Measurements from ENCODE around the gene DOCK2. TPM values are rescaled to one million over a fixed set of nuclear protein-coding genes. Genes with fewer than 3 reads are reported as not detected.

The DOCK2 gene
- total and polyA plus RNA-seq, 3 donors from 2014 or later: 6.8 to 8.9 (median 7.3) TPM

DNA sequence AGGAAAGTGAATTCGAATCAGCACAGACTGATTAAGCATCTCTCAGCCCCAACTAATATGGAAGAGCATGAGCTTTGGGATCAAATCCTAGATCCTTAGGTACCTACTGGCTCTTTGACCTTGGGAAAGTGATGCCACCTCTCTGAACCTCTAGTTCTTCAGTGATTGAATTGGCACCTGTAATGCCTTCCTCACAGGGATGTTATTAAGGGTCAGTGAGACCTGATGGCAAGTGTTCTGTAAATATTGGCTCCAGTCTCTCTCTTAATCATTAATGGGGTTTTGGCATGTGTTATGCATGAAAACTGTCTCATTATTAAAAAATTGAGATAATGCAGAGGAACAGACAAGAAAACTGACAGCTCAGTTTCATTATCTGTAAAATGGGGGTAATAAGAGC lies 227.4 kb downstream of the DOCK2 start:
- WGBS, 2 donors: 93 to 94% methylated on average over 1 of the region's 1 CpG

DNA sequence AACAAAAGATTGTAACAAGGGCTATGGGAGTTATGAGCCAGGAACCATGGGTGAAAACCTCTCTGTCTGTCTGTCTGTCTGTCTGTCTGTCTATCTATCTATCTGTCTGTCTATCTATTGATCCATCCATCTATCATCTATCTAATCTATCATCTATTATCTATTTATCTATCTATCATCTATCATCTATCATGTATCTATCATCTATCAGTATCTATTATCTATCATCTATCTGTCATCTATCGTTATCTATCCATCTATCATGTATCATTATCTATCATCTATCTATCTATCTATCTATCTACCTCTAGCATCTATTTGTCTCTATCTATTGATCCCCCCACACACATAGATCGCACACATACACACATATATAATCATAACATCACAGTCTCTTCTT lies 230.3 kb downstream of the DOCK2 start:
- Histone ChIP-seq H3K36me3 (ENCODE audit: low read depth, missing control alignments) (no peaks in the 10 kb centered on the region), H3K4me1 (no peaks in the 10 kb centered on the region), H3K27me3 (no peaks in the 10 kb centered on the region), H3K4me3 (no peak overlapping the region), H3K9me3 (no peaks in the 10 kb centered on the region), H3K27ac (no peak overlapping the region)
- WGBS, 2 donors: 94 to 97% methylated on average over 2 of the region's 2 CpGs
- DNase-seq: no peak
- TF ChIP-seq, protein P1, sequence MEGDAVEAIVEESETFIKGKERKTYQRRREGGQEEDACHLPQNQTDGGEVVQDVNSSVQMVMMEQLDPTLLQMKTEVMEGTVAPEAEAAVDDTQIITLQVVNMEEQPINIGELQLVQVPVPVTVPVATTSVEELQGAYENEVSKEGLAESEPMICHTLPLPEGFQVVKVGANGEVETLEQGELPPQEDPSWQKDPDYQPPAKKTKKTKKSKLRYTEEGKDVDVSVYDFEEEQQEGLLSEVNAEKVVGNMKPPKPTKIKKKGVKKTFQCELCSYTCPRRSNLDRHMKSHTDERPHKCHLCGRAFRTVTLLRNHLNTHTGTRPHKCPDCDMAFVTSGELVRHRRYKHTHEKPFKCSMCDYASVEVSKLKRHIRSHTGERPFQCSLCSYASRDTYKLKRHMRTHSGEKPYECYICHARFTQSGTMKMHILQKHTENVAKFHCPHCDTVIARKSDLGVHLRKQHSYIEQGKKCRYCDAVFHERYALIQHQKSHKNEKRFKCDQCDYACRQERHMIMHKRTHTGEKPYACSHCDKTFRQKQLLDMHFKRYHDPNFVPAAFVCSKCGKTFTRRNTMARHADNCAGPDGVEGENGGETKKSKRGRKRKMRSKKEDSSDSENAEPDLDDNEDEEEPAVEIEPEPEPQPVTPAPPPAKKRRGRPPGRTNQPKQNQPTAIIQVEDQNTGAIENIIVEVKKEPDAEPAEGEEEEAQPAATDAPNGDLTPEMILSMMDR (IDR thresholded peaks at IDR 0.05): no peak
- intact Hi-C loops (cut with DNase I; ENCODE audit: low total_unique reads): no loop called here

More for the DNA sequence above, 227.4 kb downstream of the DOCK2 start:
- no peaks in the 10 kb centered on the region for H3K36me3 ChIP-seq (ENCODE audit: low read depth, missing control alignments)
- H3K27me3 ChIP-seq: no peaks in the 10 kb centered on the region
- DNase-seq: no peak
- H3K9me3 ChIP-seq: no peaks in the 10 kb centered on the region
- H3K4me1 ChIP-seq: no peaks in the 10 kb centered on the region
- H3K4me3 ChIP-seq: no peak overlapping the region
- TF ChIP-seq, protein P1 (IDR thresholded peaks at IDR 0.05): no peak
- no peak for TF ChIP-seq POLR2A (IDR thresholded peaks at IDR 0.05)
- no peak overlapping the region for H3K27ac ChIP-seq
- intact Hi-C loops (cut with DNase I; ENCODE audit: low total_unique reads): no loop called here

DNA sequence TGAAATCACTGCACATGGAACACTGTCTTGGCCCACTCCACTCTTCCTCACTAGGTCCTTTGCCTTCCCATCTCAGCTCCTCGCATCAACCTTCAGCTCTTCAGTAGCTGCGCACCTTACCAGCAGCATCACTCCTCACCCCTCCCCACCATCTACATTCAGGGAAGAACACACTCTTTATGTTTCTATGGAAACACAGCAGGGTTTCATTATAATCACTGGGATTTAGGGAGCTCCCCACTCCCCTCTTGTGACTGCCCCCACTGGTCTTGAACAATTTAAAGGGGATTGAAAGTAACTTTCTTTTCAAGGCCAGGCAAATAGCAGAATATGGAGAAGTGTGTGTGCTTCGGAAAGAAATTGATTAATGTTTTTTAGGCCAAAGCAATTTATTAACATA lies 232.0 kb downstream of the DOCK2 start:
- Histone ChIP-seq H3K4me3 (no peak overlapping the region), H3K27me3 (no peaks in the 10 kb centered on the region), H3K9me3 (no peaks in the 10 kb centered on the region), H3K27ac (no peak overlapping the region), H3K36me3 (ENCODE audit: low read depth, missing control alignments) (no peaks in the 10 kb centered on the region), H3K4me1 (no peaks in the 10 kb centered on the region)
- 84 to 90% methylated on average over 3 of the region's 3 CpGs for WGBS, 2 donors
- DNase-seq: no peak
- intact Hi-C loops (cut with DNase I; ENCODE audit: low total_unique reads): no loop called here
- TF ChIP-seq, protein P1 (IDR thresholded peaks at IDR 0.05): no peak
- TF ChIP-seq POLR2A (IDR thresholded peaks at IDR 0.05): no peak

DNA sequence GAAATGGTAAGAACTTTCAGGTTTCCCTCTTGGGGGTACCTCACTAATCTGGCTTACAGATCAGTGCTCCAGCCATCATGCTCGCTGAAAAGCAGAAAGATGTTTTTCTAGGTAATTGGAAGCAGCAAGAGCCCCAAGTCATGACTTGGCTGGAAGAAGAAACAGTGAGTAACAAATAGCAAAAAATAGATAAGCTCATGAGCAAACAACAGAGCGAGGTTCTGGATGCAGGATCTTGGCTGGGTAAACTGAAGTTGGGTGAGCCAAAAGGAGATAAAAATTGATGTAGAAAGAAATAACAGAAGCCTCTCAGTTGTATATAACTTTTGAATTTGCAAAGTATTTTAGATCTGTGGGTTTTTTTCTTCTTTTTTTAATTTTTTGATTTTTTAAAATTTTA lies 233.1 kb downstream of the DOCK2 start:
- intact Hi-C loops (cut with DNase I; ENCODE audit: low total_unique reads): no loop called here
- TF ChIP-seq, protein P1 (IDR thresholded peaks at IDR 0.05): no peak
- no peak for TF ChIP-seq POLR2A (IDR thresholded peaks at IDR 0.05)
- 50 to 70% methylated on average over 2 of the region's 2 CpGs for WGBS, 2 donors

DNA sequence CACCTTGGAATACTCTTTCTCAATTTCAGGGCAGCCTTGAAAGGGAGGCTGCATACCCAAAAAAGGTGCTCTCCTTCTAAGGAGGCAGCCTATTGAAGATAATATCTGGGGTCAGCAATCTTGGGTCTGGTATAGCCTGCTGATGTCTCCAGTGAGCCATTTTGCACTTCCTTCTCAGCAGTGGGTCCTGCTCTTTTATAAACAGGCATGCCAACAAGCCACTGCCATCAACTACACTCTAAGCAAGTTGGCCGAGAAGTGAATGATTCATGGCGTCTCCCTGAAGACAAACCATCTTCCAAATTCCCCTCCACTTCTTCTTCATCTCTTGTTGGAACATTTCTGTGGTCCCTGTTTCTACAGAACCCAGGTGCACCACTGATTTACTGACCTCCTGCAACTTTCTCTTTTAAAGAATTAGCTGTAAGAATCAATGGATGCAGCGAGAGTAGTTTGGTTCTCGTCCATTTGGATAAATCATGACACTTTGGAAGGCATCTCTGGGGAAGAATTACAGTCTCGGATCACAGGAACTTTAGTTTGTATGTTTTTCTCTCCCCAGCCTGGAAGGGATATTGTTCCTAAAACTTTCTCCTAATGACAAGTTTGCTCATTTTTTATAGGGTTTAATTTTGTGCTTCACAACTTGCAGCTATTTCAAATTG lies 234.9 kb downstream of the DOCK2 start:
- H3K27ac ChIP-seq: no peak overlapping the region
- intact Hi-C loops (cut with DNase I; ENCODE audit: low total_unique reads): no loop called here
- WGBS, 2 donors: 92 to 93% methylated on average over 5 of the region's 5 CpGs
- TF ChIP-seq POLR2A (IDR thresholded peaks at IDR 0.05): no peak
- TF ChIP-seq, protein P1 (IDR thresholded peaks at IDR 0.05): no peak
- no peak for DNase-seq
- no peaks in the 10 kb centered on the region for H3K27me3 ChIP-seq
- H3K9me3 ChIP-seq: no peaks in the 10 kb centered on the region
- no peak overlapping the region for H3K4me3 ChIP-seq
- H3K4me1 ChIP-seq: no peaks in the 10 kb centered on the region
- no peaks in the 10 kb centered on the region for H3K36me3 ChIP-seq (ENCODE audit: low read depth, missing control alignments)

More for the DNA sequence above, 233.1 kb downstream of the DOCK2 start:
- H3K4me3 ChIP-seq: no peak overlapping the region
- no peak overlapping the region for H3K27ac ChIP-seq
- H3K36me3 ChIP-seq (ENCODE audit: low read depth, missing control alignments): no peaks in the 10 kb centered on the region
- H3K9me3 ChIP-seq: no peaks in the 10 kb centered on the region
- H3K4me1 ChIP-seq: no peaks in the 10 kb centered on the region
- H3K27me3 ChIP-seq: no peaks in the 10 kb centered on the region
- no peak for DNase-seq
